Inflammatory macrophage treated with lipopolysaccharide for 4 hours (primary cell): ENCODE data around the gene FGF19.

ENCODE experiments used
- DNase-seq: peaks from one replicate; pipeline ENCODE4 v3.0.0-alpha.2; 2020

The FGF19 gene, protein sequence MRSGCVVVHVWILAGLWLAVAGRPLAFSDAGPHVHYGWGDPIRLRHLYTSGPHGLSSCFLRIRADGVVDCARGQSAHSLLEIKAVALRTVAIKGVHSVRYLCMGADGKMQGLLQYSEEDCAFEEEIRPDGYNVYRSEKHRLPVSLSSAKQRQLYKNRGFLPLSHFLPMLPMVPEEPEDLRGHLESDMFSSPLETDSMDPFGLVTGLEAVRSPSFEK

DNA sequence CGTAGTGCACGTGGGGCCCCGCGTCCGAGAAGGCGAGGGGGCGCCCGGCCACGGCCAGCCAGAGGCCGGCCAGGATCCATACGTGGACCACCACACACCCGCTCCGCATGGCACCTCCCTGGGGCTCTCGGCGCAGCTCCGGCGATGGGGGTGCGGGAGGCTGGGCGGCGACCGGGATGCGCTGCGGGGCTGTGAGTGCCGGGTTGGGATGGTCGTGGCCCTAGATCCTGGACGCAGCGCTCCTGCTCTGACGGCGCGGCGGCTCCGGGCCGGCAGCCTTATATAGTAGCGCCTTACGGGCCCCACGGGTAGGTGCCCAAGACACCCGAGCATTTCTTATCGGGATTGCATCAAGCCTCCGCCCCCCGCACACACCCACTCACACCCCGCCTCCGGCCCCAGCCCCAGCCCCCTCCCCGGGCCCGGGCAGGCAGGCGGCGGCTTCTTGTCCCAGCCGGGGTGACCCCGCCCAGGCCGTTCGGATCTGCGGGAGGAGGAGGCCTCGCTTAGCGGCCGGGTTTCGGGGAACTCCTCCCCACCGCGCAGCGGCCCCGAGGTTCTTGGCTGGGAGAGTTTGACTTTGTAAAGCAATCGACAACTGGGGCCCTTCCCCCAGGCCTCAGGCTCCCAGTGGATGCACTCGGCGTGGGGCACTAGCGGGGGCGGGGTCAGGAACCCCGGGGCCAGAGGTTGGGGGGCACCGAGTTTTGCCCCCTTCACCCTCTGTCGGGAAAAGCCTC is at the start of gene FGF19:
TSS of gene FGF19 (minus strand) at position 255 of the 740 bp plus-strand sequence. CDS start at position 109, 146 bp downstream.
- no peak for DNase-seq

DNA sequence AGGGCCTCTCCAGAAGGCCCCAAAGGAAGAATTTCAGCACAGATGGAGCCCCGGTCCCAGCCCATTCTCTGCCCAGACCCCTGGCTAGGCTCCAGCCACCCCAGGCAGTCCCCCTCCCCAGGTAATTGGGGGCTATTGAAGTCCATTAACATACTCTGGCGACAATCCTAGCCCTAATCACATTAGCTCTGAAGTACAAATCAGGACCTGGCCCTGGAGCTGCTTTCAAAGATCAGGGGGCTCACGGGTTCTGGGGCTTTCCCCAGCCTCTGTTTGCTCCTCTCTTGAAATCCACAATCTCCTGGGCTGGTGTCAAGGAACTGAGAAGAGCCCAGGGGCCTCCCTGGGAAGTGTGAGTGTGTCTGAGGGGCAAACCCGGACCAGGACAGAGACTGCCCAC is 49.1 kb upstream of the FGF19 start:
- DNase-seq: no peak

DNA sequence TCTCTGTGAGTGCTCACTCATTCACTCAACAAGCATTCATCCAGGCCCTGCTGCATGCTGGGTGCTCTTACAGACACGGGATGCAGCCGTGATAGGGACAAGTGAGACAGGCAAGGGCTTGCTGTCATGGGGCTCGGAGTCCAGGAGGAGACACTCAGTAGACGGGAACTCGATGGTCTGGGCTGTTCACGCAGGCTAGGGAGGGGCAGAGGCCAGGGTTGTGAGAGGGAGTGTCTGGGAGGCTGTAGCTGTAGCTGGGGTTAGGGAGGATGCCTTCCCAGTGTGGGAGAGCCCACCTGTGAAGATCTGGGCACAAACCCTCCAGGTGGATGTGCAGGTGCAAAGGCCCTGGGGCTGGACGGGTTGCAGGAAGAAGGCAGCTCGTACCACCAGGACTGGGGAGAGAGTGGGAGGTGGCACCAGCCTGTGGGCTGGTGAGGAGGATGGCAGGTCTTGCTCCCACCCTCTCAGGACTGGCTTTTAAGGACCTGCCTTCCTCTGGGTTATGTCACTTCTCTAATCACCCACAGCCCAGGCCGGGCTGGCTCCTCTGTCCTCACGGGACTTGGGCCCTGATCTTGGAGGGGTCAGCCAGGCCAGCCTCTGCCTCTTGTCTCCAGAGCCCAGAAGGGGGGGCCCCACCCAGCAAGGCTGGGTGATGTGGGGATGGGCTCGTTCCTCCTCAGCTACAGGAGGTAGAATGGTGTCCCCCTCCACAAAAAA is 47.2 kb upstream of the FGF19 start:
- DNase-seq: no peak

DNA sequence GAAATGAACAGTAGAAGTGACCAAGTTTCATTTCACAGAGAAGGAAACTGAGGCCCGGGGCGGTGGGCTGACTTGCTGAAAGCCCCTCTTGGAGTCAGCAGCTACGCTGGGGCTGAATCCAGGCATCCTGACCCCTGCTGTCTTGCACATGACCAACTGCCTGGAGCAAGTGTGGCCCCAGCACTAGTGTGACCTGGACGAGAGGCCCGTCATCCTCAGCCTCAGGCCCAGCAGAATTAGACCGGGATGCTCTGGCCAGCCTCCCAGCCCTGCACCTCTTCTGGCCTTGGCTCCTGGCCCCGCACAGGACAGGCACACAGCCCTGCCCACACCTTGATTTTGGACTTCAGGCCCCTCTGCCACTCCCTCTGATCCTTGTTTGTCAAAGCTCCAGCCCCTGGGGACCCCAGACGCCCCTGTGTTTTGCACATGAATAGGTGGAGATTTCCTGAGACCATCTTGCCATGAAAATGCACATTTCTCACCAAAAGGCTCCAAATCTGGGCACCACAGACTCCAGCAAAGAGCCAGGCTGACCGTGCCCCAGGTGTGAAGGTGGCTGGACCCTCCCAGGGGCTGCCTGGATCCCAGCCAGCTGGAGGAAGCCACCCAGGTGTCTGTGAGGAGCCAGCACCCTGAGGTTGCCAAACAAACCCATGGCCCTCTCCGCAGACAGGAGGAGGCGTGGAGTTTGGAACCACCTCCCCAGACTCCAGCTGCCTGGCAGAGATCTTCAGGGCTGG is 46.5 kb upstream of the FGF19 start:
- DNase-seq: no peak

DNA sequence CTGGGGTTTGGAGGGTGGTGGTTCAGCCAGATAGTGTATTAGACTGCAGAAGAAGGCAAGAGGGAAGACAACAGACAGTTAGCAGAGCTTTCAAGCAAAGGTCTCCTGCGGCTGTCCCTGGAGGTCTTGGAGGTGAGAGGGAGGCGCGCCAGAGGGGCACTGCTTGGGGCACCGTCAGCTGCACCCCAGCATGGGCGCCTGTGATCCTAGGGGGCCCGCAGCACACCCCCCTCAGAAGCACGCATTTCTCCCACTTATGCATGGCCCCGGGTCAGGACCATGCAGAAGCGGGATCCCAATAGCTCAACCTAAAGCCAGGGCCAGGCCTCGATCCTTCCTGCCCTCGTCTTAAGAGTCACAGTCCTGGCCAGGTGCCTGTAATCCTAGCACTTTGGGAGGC is 44.8 kb upstream of the FGF19 start:
- no peak for DNase-seq

DNA sequence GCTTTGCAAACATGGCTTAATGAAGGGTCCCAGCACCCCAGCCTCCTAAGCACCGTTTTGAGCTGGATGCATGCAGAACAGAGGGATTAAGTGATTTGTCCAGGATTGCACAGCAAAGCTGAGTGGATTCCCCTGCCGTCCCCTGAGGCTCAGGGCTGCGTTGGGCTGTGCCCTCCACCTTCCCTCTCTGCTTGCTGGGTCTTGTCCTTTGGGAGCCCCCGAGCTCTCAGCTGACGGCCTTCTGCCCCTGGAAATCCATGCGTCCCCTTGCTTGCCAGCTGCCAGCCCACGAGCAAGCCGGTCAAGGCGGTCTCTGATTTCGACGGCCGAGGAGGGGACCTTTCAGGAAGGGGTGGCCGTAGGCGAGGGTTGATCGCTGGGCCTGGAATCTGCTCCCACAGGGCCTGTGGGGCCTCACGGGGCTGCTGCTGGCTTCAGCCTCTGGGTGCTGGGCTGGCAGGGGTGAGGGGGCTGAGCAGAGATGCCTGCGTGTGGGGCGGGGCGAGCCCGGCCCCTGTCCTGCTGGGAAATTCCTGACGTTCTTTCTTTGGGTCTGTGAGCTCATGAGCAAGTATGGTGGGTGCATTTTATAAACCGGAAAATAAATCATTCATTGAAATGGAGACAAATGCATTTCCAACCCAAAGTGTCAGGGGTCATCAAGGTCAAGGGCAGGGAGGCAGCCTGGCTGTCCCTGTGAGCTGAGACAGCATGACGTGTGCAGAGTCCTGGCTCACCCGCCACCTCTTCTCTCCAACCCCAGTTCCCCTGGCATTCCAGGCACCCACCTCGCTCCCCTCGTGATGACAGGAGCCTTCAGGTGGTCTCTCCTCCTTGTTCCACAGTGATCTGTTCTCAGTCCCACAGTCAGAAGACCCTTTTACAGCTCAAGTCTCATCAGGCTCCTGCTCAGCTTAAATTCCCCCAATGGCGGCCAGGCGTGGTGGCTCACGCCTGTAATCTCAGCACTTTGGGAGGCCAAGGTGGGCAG is 43.2 kb upstream of the FGF19 start:
- DNase-seq: no peak

DNA sequence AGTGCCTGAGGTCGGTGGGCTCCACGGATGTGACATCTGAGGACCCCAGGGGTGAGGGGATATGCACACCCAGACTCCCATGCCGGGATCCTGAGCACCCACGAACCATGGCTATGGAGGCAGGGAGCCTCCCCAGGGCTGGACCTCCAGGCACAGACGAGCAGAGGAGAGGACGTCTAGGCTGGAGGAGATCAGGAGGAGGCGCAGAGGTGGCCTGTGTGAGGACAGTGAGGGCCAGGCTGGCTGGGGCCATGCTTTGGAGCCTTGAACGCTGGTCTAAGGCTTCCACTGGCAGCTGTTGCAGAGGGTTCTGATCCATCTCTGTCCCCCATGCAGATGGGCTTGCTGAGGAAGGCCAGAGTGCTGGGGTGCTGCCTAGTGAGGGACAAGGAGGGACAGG is 42.3 kb upstream of the FGF19 start:
- DNase-seq: no peak

DNA sequence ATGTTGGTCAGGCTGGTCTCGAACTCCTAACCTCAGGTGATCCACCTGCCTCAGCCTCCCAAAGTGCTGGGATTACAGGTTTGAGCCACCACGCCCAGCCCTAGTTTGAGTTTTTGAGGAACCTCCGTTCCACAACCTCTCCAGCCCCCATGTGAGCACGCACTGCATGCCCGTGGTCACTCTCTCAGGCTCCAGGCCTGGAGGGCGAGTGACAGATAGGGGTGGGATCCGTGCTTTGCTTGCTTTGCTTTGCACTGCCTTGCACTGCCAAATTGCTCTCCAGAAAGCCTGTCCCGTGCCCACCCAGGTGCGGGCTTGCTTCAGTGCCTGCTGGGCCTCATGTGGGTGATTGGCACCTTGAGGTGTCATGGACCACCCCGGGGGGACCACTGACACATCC is 41.4 kb upstream of the FGF19 start:
- no peak for DNase-seq

DNA sequence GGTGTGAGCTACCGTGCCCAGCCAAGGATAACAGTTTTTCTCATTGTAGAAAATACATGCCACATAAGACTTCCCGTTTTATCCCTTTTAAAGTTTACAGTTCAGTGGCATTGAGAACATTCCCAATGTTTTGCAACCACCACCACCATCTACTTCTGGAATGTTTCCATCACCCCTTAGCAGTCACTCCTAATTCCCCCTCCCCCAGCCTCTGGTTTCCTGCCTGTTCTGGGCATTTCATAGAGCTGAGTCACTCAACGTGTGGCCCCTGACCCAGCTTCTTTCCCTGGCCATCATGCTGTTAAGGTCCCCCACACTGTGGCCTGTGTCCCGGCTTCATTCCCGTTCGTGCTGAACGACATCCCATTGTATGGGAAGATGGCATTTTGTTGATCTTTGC is 40.6 kb upstream of the FGF19 start:
- DNase-seq: no peak

DNA sequence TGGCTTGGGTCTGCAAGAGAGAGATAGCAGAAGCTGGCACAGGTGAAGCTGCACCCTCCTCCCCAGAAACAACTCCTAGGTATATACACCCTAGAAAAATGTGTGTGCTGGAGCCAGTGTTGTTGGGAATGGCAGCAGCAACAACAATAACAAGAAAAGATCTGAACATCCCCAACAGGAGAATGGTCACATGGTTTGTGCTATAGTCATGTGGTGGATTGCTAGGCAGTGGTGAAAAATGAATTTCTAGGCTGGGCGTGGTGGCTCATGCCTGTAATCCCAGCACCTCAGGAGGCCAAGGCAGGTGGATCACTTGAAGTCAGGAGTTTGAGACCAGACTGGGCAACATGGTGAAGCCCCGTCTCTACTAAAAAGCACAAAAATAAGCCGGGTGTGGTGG is 31.0 kb upstream of the FGF19 start:
- no peak for DNase-seq

DNA sequence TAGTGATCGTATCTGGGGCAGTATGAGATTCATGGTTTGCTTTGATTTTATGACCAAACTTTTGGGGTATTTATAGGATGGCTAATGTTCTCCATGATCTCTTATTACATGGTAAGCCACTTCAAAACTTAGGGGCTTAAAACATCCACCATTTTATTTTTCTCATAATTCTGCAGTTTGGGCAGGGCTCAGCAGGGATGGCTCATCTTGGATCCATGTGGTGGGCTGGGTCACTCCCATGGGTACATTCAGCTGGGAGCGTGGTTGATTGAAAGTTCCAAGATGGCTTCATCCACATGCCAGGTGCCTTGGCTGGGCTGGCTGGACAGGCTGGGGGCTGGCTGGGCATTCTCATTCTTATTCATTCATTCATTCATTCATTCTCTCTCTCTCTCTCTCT is 30.5 kb upstream of the FGF19 start:
- DNase-seq: no peak

DNA sequence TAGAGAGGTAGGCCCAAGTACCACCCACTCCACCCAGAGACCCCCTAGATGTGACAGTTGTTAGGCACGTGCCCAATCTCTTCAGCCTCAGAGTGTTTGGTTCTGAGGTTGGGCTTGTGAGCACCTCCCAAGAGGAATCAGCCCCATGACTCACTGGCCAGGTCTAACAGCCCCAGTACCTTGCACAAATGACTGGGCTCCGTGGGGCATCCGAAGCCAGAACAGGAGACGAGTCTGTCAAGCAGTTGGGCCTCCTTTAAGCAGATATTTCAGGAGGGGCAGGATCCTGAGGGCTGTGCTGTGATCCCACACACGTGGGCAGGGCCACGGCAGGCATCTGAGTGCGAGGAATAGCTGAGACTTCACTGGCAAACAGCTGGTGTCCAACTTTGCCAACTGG is 29.1 kb upstream of the FGF19 start:
- no peak for DNase-seq

DNA sequence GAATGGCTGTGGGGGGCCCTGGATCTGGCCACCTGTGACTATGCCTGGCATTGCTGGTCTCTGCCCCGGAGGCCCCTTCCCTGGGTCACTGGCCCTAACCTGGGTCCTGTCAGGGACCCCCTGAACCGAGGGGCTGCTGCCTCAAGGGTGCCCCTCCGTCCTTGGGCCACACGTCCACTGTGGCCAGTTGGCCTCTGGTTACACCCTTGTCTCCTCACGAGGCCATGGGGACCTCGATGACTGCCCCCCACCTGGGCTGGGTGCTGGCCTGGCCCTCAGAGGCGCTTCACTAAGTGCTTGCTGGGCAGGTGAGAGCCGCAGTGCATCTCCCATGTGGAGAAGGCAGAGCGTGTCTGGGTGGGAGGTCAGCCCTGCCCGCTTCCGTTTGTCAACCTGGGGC is 27.3 kb upstream of the FGF19 start:
- no peak for DNase-seq

DNA sequence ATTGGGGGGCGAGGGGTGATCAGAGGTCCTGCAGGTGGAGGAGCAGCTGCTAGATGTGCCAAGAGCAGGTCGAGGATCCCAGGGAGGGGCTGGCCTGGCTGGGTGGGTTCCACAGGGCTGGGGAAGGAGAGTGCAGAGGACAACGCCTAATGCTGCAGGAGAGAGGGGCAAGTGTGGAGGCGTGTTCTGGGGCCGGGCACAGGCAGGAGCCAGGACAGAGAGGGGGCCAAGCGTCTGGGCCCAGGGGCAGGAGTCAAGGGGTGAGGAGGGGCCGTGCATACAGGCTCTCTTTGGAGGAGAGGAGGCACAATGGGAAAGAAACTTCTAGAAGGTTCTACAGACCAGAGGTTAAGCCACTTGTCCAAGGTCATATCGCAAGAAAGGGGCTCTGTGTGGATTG is 26.7 kb upstream of the FGF19 start:
- DNase-seq: no peak

DNA sequence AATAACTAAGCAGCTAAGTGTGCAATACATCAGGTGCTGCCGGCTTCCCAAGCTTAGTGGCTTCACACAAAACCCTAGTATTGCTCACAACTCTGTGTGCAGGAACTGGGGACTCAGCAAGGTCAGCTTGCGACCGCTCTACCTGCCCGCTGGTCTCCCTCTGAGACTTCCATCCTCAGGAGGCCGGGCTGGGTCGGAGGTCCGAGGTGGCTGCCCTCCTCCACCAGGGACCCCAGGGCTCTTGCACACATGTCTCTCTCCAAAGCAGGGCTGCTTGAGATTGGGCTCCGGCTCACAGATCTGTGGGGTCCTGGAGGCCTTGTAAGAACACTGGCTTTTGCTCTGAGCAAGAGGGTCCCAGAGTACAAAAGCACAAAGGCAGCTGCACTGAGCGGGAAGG is 25.4 kb upstream of the FGF19 start:
- DNase-seq: no peak

DNA sequence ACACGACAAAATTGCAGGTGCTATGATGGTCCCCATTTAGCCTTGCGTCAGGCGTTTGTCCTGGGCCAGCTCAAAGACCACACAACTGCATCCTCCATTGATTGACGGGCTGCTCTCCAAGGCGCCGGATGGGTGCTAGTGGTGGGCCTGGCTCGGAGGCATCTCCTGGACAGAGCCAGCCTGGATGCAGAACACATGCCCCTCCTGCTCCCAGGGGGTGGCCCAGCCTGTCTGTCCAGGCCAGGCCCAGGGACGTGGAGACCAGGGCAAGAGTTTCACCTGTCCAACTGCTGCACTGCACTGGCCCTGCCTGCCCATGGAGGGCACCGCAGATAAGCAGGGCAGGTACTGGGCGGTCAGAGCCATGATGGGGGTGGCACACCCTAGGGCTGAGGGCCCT is 23.4 kb upstream of the FGF19 start:
- DNase-seq: no peak

DNA sequence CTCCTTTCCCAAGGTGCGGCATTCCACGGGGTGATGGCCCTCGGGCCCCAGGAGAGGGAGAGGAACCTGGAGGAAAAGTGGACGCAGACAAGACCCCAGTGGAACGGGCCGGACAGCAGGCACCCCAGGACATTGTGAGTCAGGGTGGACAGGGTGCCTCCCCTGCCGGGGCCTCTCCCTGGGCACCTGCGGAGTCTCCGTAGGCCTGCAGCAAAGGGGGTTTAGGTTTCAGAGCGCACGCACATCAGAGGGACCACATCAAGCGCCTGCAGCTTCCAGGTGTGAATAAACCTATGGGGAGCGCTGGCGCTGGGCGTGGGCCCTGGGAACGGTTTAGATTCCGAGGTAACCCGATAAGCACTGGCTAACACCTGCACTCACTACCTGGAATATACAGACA is 22.7 kb upstream of the FGF19 start:
- no peak for DNase-seq

DNA sequence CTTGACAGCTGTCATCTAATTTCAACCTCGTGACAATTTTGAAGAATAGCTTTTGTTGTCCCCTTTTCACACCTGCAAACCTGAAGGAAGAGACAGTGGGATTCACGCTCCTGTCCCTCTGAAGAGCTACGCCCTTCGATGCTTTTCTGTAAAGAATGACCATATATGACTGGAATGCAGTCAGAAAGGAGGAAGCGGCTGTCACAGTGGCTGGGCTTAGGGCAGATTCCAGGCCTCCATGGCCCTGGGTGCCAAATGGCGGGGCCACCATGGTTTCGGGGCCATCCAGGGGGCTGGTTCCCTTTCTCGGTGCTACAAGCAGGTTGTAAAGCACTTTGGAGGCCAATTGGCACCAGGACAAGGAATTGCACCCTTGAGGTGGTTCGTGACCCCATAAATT is 22.2 kb upstream of the FGF19 start:
- DNase-seq: no peak

DNA sequence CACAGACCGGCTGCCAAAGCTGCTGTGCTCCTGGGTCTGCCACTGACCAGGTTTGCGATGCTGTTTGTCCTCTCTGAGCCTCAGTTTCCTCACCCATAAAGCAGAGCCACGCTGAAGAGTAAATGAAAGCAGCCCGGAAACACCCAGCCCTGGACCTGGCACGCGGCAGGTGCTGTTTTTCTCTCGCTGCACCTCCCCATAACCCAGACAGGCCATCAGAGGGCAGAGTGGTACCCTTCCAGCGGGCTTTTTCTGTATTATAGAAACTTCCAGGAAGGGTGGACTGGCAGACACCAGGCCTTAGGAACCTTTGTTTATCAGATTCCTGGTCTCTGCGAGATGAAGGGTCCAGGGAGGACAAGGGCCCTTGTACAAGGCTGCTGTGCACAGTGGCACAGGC is 17.9 kb upstream of the FGF19 start:
- no peak for DNase-seq

DNA sequence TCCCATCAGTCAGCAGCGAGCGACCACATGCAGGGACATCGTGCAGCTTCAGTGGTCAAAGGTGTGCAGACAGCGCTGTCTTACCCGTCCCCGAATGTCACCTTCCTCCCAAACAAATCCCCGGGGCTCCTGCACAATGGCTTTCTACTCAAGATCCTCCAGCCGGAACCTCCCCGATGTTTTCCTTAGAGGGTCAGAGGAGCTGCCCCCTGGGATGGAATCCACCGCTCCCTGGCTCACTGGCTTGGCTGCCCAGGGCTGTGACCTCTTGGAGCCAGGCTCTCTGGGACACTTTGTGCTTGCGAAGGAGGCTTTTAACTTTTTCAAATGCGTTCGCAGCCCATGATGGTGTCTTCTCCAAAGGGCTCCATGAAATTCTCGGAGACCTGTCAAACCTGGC is 17.3 kb upstream of the FGF19 start:
- DNase-seq: no peak

DNA sequence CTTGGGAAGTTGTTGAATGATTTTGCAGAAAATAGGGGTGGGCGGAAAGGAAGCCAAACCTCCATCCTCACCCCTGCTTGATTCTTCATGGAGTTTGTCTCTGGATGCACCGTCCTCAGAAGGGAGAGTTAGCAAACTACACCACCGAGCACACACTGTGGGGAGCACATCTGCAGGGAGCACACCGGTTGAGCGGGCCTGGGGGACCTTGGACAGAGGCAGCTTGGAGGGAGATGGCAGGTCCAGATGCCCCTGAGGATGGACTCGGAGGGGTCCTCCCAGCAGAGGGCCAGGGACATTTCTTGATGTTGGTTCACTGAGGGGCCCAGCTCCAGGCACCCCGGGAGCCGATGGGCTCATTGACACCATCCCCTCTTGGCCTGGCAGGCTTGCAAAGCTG is 15.1 kb upstream of the FGF19 start:
- no peak for DNase-seq

DNA sequence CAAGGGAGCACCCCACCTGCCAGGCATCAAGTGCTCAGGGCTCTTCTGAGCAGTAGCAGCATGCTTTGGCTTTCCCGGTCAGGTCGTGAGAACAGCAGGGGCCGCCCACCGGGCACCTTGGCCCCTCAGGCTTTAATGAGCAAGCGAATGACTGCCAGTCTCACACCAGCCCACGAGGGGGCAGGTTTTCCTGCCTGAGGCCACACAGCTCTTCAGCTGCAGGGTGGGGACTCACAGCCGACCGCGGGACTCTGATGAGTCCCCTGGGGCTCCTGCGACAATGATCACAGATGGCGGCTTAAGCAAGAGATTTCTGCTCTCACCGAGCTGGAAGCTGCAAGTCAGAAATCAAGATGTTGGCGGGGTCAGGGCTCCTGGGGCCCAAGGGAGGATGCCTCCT is 14.3 kb upstream of the FGF19 start:
- no peak for DNase-seq
